GM10248 (cell line): ENCODE measurements around the gene FEV.

Experiments used
- CTCF ChIA-PET: fragments of 300-600 bp; sonication (Branson Sonifier 250); formaldehyde crosslinking; extraction: SDS; loops from one replicate; lab custom pipeline; 2021; ENCODE audit warnings: antibody characterized with exemption; lab: Yijun Ruan, JAX
- POLR2A ChIA-PET: fragments of 350-650 bp; sonication (Branson Sonifier 250); formaldehyde crosslinking; extraction: SDS; loops from one replicate; lab custom pipeline; 2020; ENCODE audit warnings: antibody characterized with exemption; lab: Yijun Ruan, JAX
- DNase-seq: peaks from one replicate; pipeline ENCODE4 v3.0.0; 2012; ENCODE audit errors: extremely low spot score
- CTCF ChIP-seq: IDR thresholded peaks from 2 replicates; pipeline ENCODE4 v1.5.1; 2012; ENCODE audit warnings: mild to moderate bottlenecking, low read depth; ENCODE audit errors: extremely low read depth, missing control alignments, control extremely low read depth

FEV gene

DNA sequence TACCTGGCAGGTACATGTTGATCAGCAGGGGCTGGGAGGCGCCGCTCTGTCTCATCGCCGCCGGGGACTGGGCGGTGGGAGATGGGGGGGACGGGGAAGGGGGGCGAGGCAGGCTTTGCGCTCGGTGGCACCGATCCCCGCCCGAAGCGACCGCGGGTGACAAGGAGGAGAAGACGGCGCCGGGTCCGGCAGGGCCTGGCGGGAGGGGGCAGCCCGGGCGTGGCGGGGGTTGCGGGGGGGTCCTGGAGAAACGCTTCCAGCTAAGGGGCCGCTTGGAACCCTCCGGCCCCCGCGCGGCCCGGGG, at the start of gene FEV:
FEV (minus strand) TSS at position 164 of the 304 bp plus-strand sequence; CDS start at position 55, 109 bp downstream.
- CTCF ChIA-PET = interaction anchor here (1.6 kb wide), 1 partner anchor 10 kb away, joined by 3 read pairs; no protein-coding TSS in a partner anchor
- POLR2A ChIA-PET = no interaction called here
- TF ChIP-seq CTCF = no peak
- DNase-seq = no peak

DNA sequence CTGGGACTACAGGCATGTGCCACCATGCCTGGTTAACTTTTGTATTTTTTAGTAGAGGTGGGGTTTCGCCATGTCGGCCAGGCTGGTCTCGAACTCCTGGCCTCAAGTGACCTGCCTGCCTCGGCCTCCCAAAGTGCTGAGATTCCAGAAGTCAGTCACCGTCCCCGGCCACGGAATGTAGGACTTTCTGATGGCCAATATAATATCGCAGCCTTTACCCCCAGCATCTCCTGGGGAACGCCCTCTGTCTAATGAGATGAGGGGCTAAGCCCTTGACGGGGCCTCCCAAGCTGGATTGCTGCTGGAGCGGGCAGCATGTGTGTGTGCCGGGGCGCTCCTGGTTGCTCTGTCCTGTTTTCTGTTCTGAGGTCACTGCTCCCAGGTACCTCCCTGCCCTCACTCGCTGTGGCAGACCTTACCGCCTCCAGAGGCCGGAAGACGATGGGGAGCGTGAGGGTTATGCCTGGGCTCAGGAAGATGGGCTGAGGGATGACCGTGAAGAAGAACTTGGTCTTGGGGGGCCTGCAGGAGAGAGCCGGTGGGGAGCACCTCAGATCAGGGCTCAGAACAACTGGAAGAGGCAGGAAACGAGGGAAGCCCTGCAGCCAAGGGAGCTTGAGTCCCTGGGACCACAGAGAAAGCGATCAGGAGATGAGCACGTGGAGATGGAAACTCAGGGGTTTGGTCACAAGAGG, 47.2 kb upstream of the FEV start:
- POLR2A ChIA-PET = no interaction called here
- no peak for TF ChIP-seq CTCF
- CTCF ChIA-PET = interaction anchor here (0.7 to 5.9 kb wide), 4 partner anchors 36 to 89 kb away, joined by 3 to 50 read pairs (median 12); no protein-coding TSS in a partner anchor
- no peak for DNase-seq

GRCh38 chr2:219031005-219031738, 46.2 kb upstream of the FEV start:
- ChIA-PET POLR2A (no interaction called here), CTCF (interaction anchor here (0.7 to 8.6 kb wide), 14 partner anchors 9 to 179 kb away, joined by 3 to 151 read pairs (median 11); partner anchors contain the start of gene NHEJ1)
- TF ChIP-seq CTCF = no peak
- DNase-seq = no peak

DNA sequence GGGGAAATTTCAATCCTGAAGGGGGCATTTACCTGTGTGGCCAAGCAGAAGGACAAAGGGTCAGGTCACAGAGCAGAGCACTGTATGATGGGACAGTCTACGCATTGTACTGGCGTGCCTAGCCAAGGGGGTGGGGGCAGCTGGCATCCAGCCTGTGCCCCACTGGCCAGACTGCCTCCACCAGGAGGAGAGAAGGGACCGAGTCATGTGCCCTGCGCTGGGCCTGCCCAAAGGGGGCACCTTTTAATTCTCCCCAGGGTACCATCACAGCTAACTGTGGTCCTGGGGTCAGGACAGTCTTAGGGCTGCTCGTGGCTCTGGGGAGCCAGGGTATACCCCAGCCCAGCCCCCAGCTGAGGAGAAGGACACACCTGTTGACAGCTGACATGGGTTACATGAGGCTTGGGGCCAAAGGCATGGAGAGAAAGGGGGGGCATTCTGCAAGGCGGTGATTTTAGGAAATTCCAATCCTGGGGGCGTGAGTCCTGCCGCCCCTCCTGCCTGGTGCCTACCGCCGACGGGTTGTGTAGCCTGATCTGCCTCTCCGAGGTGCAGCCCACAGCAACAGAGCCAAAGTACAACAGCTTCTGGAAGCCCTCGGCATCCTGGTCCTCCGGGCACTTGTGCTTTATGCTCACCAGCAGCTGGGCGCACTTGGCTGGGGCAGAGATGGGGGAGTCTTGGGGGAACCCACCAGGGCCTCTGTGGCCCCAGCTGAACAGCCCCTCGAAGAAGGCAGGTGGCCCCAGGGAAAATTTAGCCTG, 45.4 kb upstream of the FEV start:
- DNase-seq = no peak
- CTCF ChIA-PET = interaction anchor here (0.6 to 8.6 kb wide), 60 partner anchors 8 to 373 kb away, joined by 3 to 151 read pairs (median 6); partner anchors contain the start of gene NHEJ1
- POLR2A ChIA-PET = no interaction called here
- TF ChIP-seq CTCF = no peak

- DNase-seq = peak; percentile 90
- CTCF ChIA-PET = interaction anchor here (0.6 to 8.6 kb wide), 61 partner anchors 9 to 373 kb away, joined by 3 to 151 read pairs (median 5); partner anchors contain the start of gene NHEJ1
- POLR2A ChIA-PET = no interaction called here
- TF ChIP-seq CTCF = peak; percentile 95
Observed at GRCh38 chr2:219029829-219030165, 44.8 kb upstream of the FEV start.
